Activated CD8-positive, alpha-beta T cell treated with anti-CD3 and anti-CD28 coated beads for 36 hours (primary cell): ENCODE results near the gene FRG2C. TPM values are rescaled to one million over a fixed set of nuclear protein-coding genes. Genes with fewer than 3 reads are reported as not detected.
"Not testable (repeated sequence)": the region's sequence is repeated elsewhere in the genome, so short reads cannot be mapped to it uniquely, and the experiment has no call there.

Experiments
- ATAC-seq: fragments of 200-7000 bp; cut with Tn5 transposase; one replicate; pipeline ENCODE4 v1.10.0; 2021; ENCODE audit warnings: mild to moderate bottlenecking, moderate library complexity
- CTCF ChIA-PET: fragments of 350-600 bp; sonication (Branson Sonifier 250); formaldehyde crosslinking; loops from one replicate; lab custom pipeline; 2021; ENCODE audit warnings: antibody characterized with exemption; lab: Charles Lee
- POLR2A ChIA-PET: fragments of 350-600 bp; sonication (Branson Sonifier 250); formaldehyde crosslinking; loops from one replicate; lab custom pipeline; 2021; ENCODE audit warnings: antibody characterized with exemption; lab: Charles Lee
- DNase-seq: peaks from one replicate; pipeline ENCODE4 v3.0.0-alpha.2; 2020
- H3K27ac Mint-ChIP-seq: one replicate; pipeline ENCODE4 v1.8.0; 2021; ENCODE audit warnings: mild to moderate bottlenecking, mixed read lengths
- H3K27me3 Mint-ChIP-seq: one replicate; pipeline ENCODE4 v1.8.0; 2021; ENCODE audit warnings: mixed read lengths
- H3K36me3 Mint-ChIP-seq: one replicate; pipeline ENCODE4 v1.8.0; 2021; ENCODE audit warnings: low read depth, mixed read lengths
- H3K4me1 Mint-ChIP-seq: one replicate; pipeline ENCODE4 v1.8.0; 2021; ENCODE audit warnings: low read depth, mixed read lengths
- H3K4me3 Mint-ChIP-seq: one replicate; pipeline ENCODE4 v1.8.0; 2021; ENCODE audit warnings: mild to moderate bottlenecking, moderate library complexity, mixed read lengths
- H3K9me3 Mint-ChIP-seq: one replicate; pipeline ENCODE4 v1.8.0; 2021; ENCODE audit warnings: mixed read lengths
- intact Hi-C: fragments of 100-400 bp; cut with micrococcal nuclease; formaldehyde crosslinking; loops from one replicate; pipeline ENCODE4 v1.10.0; 2022
- total RNA-seq, 2 experiments: library from RNA; stranded (reverse); gene quantifications; one replicate each; pipeline ENCODE4 v1.2.3, GENCODE V29; 2021

The FRG2C gene
- total RNA-seq, 2 experiments from 2014 or later, result not detected

DNA sequence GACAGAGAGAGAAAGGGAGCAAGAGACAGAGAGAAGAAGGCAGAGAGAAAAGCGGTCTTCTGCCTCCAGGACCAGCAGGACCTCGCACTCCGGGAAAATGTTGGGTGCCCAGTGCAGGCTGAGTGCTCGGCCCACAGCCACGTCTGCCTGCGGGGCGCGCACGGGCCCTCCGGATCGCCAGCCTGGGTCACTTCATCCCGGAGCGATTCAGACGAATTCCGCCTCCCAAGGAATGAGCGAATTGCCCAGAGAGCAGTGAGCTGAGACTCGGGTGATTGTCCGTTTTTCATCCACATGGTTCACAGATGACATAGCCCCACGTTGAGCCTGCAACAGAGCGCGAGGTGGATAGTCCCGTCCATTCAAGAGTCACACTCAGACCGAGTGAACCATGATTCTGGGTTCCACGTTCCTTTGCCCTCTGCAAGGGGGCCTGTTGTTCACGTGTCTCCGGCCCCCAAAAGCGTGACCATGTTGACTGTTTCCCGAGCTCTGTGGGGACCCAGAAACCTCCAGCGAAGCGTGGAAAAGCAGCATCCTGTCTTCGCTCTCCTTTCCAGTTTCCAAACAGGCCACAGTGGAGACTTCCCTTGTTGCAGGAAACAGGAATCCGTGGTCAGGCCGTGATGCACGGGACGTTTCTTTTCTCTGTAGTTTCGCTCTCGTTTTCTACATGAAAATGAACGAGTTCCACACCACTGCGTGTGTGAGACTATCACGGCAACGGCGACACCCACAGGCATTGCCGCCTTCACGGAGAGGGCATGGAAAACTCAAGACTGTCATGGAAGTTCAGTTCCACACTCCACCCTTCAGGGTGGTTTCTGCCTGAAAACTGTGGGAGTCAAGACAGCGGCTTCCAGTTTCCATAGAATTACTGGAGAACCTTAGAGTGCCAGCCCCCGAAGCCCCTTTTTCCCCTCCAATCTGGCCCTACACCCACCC, 3.9 kb downstream of the FRG2C start:
- POLR2A ChIA-PET, DNase-seq, H3K27ac Mint-ChIP-seq, ATAC-seq, intact Hi-C loops, CTCF ChIA-PET, H3K4me1 Mint-ChIP-seq, H3K4me3 Mint-ChIP-seq: not testable (repeated sequence)
- Mint-ChIP-seq H3K27me3 (peaks cover 41% of the 10 kb centered on the region), H3K9me3 (peaks cover 18% of the 10 kb centered on the region), H3K36me3 (peaks cover 15% of the 10 kb centered on the region)

DNA sequence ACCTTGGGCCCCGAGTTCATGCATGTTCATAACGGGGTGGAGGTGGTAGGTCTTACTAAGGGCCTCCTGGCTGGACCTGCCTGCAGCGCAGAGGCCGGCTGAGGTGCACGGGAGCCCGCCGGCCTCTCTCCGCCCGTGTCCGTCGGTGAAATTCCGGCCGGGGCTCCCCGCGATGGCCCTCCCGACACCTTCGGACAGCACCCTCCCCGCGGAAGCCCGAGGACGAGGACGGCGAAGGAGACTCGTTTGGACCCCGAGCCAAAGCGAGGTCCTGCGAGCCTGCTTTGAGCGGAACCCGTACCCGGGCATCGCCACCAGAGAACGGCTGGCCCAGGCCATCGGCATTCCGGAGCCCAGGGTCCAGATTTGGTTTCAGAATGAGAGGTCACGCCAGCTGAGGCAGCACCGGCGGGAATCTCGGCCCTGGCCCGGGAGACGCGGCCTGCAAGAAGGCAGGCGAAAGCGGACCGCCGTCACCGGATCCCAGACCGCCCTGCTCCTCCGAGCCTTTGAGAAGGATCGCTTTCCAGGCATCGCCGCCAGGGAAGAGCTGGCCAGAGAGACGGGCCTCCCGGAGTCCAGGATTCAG, 4.7 kb downstream of the FRG2C start:
- DNase-seq (peak; percentile 31), ATAC-seq (peak; percentile 17)
- intact Hi-C loops, H3K4me1 Mint-ChIP-seq, CTCF ChIA-PET, H3K27ac Mint-ChIP-seq, POLR2A ChIA-PET, H3K4me3 Mint-ChIP-seq: not testable (repeated sequence)
- Mint-ChIP-seq H3K36me3 (peaks cover 15% of the 10 kb centered on the region), H3K9me3 (peaks cover 21% of the 10 kb centered on the region), H3K27me3 (peaks cover 46% of the 10 kb centered on the region)

DNA sequence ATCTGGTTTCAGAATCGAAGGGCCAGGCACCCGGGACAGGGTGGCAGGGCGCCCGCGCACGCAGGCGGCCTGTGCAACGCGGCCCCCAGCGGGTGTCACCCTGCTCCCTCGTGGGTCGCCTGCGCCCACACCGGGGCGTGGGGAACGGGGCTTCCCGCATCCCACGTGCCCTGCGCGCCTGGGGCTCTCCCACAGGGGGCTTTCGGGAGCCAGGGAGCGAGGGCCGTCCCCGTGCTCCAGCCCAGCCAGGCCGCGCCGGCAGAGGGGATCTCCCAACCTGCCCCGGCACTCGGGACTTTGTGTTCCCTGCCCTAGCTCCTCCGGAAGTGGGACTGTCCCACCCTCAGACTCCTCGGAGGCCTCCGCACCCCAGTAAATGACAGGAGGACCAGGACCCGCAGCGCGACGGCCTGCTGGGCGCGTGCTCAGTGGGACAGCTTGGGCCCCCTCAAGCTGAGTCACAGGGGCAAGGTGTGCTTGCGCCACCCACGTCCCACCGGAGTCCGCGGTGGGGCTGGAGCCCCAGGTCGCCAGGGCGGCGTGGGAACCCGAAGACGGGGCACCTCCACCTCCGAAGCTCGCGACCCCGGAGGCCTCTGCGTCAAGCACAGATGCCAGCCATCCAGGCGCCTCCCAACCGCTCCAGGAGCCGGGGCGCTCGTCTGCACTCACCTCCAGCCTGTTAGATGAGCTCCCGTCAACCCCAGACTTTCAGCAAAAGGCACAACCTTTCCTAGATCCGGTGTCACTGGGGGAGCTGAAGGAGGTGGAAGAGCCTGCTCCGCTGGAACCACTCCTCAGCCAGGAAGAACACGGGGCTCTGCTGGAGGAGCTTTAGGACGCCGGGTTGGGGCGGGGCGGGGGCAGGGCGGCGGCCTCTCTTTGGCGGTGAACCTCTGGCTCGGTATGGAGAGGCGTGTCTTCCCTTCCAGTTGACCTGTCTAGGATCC, 5.5 kb downstream of the FRG2C start:
- H3K4me1 Mint-ChIP-seq, ATAC-seq, POLR2A ChIA-PET, intact Hi-C loops, H3K4me3 Mint-ChIP-seq, CTCF ChIA-PET, DNase-seq, H3K27ac Mint-ChIP-seq: not testable (repeated sequence)
- H3K36me3 Mint-ChIP-seq, result peaks cover 15% of the 10 kb centered on the region
- H3K27me3 Mint-ChIP-seq, result peaks cover 44% of the 10 kb centered on the region
- H3K9me3 Mint-ChIP-seq, result peaks cover 26% of the 10 kb centered on the region

DNA sequence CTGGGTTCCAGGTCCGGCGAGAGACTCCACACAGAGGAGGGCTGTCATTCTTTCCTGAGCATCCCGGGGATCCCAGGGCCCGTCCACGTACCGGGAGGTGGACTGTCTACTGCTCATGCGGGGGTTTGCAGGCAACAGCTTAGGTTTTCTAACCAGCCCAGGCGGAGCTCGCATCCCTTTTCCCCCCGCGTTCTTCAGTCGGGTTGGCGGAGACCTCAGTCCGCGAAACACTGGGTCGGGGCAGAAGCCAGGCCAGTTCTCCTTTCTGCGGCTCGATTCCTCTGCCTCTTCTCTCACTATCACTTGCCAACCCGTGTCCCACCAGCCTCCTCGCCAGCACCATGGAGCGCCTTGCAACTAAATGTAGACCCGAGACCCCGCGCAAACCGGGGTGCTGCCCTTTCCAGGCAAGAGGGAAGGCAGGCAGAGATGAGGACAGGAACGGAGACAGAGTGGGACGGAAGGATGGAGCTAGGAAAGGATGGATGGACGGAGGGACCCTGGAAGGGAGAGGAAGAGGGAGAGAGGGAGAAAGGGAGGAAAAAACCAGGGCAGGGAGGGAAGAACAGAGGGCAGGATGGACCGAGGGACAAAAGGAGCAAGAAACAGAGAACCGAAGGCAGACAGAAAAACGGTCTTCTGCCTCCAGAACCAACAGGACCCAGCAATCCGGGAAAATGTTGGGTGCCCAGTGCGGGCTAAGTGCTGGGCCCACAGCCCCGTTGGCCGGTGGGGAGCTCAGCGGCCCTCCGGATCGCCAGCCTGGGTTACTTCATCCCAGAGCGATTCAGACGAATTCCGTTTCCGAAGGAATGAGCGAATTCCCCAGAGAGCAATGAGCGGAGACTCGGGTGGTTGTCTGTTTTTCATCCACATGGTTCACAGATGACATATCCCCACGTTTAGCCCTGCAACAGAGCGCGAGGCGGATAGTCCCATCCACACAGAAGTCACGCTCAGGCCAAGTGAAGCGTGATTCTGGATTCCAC, 6.5 kb downstream of the FRG2C start:
- POLR2A ChIA-PET, CTCF ChIA-PET, ATAC-seq, H3K4me3 Mint-ChIP-seq, intact Hi-C loops, H3K4me1 Mint-ChIP-seq, H3K27ac Mint-ChIP-seq, DNase-seq: not testable (repeated sequence)
- Mint-ChIP-seq H3K27me3 (peaks cover 39% of the 10 kb centered on the region), H3K9me3 (peaks cover 27% of the 10 kb centered on the region), H3K36me3 (peaks cover 15% of the 10 kb centered on the region)

DNA sequence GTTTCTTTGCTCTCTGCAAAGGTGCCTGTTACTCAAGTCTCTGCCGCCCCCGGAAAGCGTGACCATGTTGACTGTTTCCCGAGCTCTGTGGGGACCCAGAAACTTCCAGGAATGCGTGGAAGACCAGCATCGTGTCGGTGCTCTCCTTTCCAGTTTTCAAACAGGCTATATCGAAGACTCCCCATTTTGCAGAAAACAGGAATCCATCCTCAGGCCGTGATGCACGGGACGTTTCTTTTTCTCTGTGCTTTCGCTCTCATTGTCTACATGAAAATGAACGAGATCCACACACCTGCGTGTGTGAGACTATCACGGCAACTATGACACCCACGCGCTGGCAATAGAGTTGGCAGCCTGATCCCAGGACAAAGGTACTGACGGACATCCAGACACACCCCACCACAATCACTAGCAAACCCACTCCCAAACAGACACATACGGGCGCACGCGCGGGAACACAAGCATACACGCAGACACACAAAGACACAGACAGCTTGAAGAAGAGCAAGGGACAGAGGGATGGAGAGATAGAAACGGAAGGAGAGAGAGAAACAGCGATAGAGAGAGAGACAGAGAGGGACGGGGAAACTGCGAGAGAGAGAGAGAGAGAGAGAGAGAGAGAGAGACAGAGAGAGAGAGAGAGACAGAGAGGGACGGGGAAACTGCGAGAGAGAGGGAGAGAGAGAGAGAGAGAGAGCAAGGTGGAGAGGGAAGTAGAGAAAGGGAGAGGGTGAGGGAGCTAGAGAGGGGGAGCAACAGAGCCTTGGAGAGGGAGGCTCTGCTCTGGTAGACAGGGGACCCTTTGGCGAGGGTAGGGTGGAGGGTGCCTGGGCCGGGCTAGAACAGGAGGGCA, 7.4 kb downstream of the FRG2C start:
- intact Hi-C loops, POLR2A ChIA-PET, H3K4me3 Mint-ChIP-seq, DNase-seq, H3K4me1 Mint-ChIP-seq, CTCF ChIA-PET, H3K27ac Mint-ChIP-seq, ATAC-seq: not testable (repeated sequence)
- Mint-ChIP-seq H3K9me3 (peaks cover 31% of the 10 kb centered on the region), H3K36me3 (peaks cover 15% of the 10 kb centered on the region), H3K27me3 (peaks cover 39% of the 10 kb centered on the region)

DNA sequence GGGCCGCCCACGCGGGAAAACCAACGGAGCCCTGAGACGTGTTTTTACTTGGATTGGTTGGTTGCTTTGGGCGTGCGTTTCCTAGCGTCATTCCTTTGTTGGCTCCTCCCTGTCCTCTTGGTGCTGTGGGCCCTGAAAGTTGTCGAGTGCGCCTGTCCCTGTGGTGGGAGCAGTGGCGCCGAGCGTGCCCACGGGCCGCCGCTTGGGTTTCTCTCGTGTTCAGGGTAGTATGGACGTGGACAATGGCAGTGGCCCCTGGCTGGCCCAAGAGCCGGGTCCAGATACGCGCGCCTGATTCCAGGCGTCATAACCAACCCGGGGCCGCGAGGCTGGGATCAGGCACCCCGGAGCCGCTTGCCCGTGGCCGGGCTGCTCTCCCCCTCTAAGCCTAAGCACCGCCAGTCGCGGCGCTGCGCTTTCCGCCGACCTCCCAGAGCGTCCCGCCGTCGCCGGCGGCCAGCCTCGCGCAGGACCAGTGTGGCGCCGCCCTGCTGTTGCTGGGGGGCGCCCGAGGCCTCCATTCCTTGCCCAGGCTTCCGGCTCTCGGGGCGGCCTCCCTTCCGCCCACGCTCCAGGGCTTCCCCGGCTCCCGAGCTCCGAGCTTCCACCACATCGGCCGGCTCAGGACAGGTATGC, 8.1 kb downstream of the FRG2C start:
- Mint-ChIP-seq H3K27me3 (peaks cover 37% of the 10 kb centered on the region), H3K9me3 (peaks cover 31% of the 10 kb centered on the region), H3K36me3 (peaks cover 15% of the 10 kb centered on the region)
- DNase-seq, POLR2A ChIA-PET, CTCF ChIA-PET, H3K4me1 Mint-ChIP-seq, H3K27ac Mint-ChIP-seq, H3K4me3 Mint-ChIP-seq, intact Hi-C loops: not testable (repeated sequence)
- peak; percentile 42 for ATAC-seq

DNA sequence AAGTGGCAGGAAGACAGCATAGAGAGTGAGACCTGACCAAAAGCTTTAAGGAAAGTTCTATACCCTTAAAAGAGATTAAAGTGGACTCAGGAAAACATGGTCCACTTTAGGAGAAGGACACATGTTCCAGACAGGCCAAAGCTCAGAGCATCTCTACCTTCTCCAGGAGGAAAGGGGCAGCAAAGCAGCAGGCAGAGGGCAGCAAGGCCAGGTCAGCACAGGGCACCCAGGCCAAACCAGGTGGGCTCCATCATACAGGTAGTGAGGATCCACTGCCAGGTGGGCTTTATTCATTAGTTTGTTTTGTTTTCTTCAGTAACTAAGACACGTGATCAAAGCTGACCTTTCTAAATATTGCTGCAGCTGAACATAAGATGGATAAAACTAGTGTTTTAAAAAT, 19.8 kb downstream of the FRG2C start:
- CTCF ChIA-PET, intact Hi-C loops, H3K27me3 Mint-ChIP-seq, H3K4me3 Mint-ChIP-seq, H3K4me1 Mint-ChIP-seq, POLR2A ChIA-PET, H3K36me3 Mint-ChIP-seq, DNase-seq, ATAC-seq, H3K27ac Mint-ChIP-seq: not testable (repeated sequence)
- peaks cover 11% of the 10 kb centered on the region for H3K9me3 Mint-ChIP-seq
